ENCODE measurements around the gene SYT8. TPM values are rescaled to one million over a fixed set of nuclear protein-coding genes. Genes with fewer than 3 reads are reported as not detected.

SYT8 gene
- total RNA-seq, 1 donor from 2014 or later: not detected

- Mint-ChIP-seq H3K27ac (no peak overlapping the region), H3K27me3 (ENCODE audit: insufficient read depth) (no peaks in the 10 kb centered on the region), H3K36me3 (ENCODE audit: low read depth) (no peaks in the 10 kb centered on the region), H3K9me3 (no peaks in the 10 kb centered on the region), H3K4me3 (no peak overlapping the region), H3K4me1 (ENCODE audit: low read depth) (peaks cover 12% of the 10 kb centered on the region)
- no peak for DNase-seq (ENCODE audit: low spot score)
- intact Hi-C loops (cut with micrococcal nuclease): loop anchor here (2.0 kb wide), 1 partner anchor 13 kb away; the partner anchor contains the start of gene LSP1
Observed at GRCh38 chr11:1839204-1839923, 4.6 kb downstream of the SYT8 start.

- H3K27ac Mint-ChIP-seq: no peak overlapping the region
- peaks cover 19% of the 10 kb centered on the region for H3K4me1 Mint-ChIP-seq (ENCODE audit: low read depth)
- H3K36me3 Mint-ChIP-seq (ENCODE audit: low read depth): no peaks in the 10 kb centered on the region
- no peak overlapping the region for H3K4me3 Mint-ChIP-seq
- no peaks in the 10 kb centered on the region for H3K27me3 Mint-ChIP-seq (ENCODE audit: insufficient read depth)
- no peak for DNase-seq (ENCODE audit: low spot score)
- no peaks in the 10 kb centered on the region for H3K9me3 Mint-ChIP-seq
- intact Hi-C loops (cut with micrococcal nuclease): loop anchor here (2.0 kb wide), 1 partner anchor 13 kb away; the partner anchor contains the start of gene LSP1
Observed at GRCh38 chr11:1839924-1840779, 5.4 kb downstream of the SYT8 start.

- intact Hi-C loops (cut with micrococcal nuclease): no loop called here
- no peak overlapping the region for H3K4me3 Mint-ChIP-seq
- H3K4me1 Mint-ChIP-seq (ENCODE audit: low read depth): peaks cover 25% of the 10 kb centered on the region
- no peaks in the 10 kb centered on the region for H3K36me3 Mint-ChIP-seq (ENCODE audit: low read depth)
- DNase-seq (ENCODE audit: low spot score): no peak
- H3K27ac Mint-ChIP-seq: no peak overlapping the region
- H3K9me3 Mint-ChIP-seq: no peaks in the 10 kb centered on the region
- no peaks in the 10 kb centered on the region for H3K27me3 Mint-ChIP-seq (ENCODE audit: insufficient read depth)
Observed at GRCh38 chr11:1840780-1841480, 6.1 kb downstream of the SYT8 start.

- H3K27ac Mint-ChIP-seq: no peak overlapping the region
- no peak overlapping the region for H3K4me3 Mint-ChIP-seq
- no peaks in the 10 kb centered on the region for H3K9me3 Mint-ChIP-seq
- intact Hi-C loops (cut with micrococcal nuclease): no loop called here
- peaks cover 28% of the 10 kb centered on the region for H3K4me1 Mint-ChIP-seq (ENCODE audit: low read depth)
- H3K36me3 Mint-ChIP-seq (ENCODE audit: low read depth): no peaks in the 10 kb centered on the region
- H3K27me3 Mint-ChIP-seq (ENCODE audit: insufficient read depth): no peaks in the 10 kb centered on the region
- DNase-seq (ENCODE audit: low spot score): no peak
Observed at GRCh38 chr11:1841511-1842148, 6.8 kb downstream of the SYT8 start.

GRCh38 chr11:1842149-1843097 is 7.6 kb downstream of the SYT8 start:
- no peak overlapping the region for H3K27ac Mint-ChIP-seq
- H3K27me3 Mint-ChIP-seq (ENCODE audit: insufficient read depth): no peaks in the 10 kb centered on the region
- no peak overlapping the region for H3K4me3 Mint-ChIP-seq
- intact Hi-C loops (cut with micrococcal nuclease): no loop called here
- no peaks in the 10 kb centered on the region for H3K9me3 Mint-ChIP-seq
- H3K36me3 Mint-ChIP-seq (ENCODE audit: low read depth): no peaks in the 10 kb centered on the region
- H3K4me1 Mint-ChIP-seq (ENCODE audit: low read depth): peaks cover 34% of the 10 kb centered on the region
- no peak for DNase-seq (ENCODE audit: low spot score)

- peaks cover 36% of the 10 kb centered on the region for H3K4me1 Mint-ChIP-seq (ENCODE audit: low read depth)
- peaks cover 2% of the 10 kb centered on the region for H3K27me3 Mint-ChIP-seq (ENCODE audit: insufficient read depth)
- H3K36me3 Mint-ChIP-seq (ENCODE audit: low read depth): no peaks in the 10 kb centered on the region
- H3K27ac Mint-ChIP-seq: peak overlapping the region; percentile 35
- DNase-seq (ENCODE audit: low spot score): no peak
- no peaks in the 10 kb centered on the region for H3K9me3 Mint-ChIP-seq
- intact Hi-C loops (cut with micrococcal nuclease): no loop called here
- no peak overlapping the region for H3K4me3 Mint-ChIP-seq
Observed at GRCh38 chr11:1843098-1843473, 8.3 kb downstream of the SYT8 start.

- DNase-seq (ENCODE audit: low spot score): no peak
- no peak overlapping the region for H3K4me3 Mint-ChIP-seq
- no peaks in the 10 kb centered on the region for H3K36me3 Mint-ChIP-seq (ENCODE audit: low read depth)
- no peaks in the 10 kb centered on the region for H3K9me3 Mint-ChIP-seq
- H3K4me1 Mint-ChIP-seq (ENCODE audit: low read depth): peaks cover 37% of the 10 kb centered on the region
- intact Hi-C loops (cut with micrococcal nuclease): no loop called here
- peaks cover 2% of the 10 kb centered on the region for H3K27me3 Mint-ChIP-seq (ENCODE audit: insufficient read depth)
- H3K27ac Mint-ChIP-seq: peak overlapping the region; percentile 35
Observed at GRCh38 chr11:1843796-1844195, 9.0 kb downstream of the SYT8 start.

GRCh38 chr11:1844221-1845094 is 9.7 kb downstream of the SYT8 start:
- DNase-seq (ENCODE audit: low spot score): peak; percentile 24
- intact Hi-C loops (cut with micrococcal nuclease): no loop called here
- Mint-ChIP-seq H3K27ac (peak overlapping the region; percentile 79), H3K4me3 (peak overlapping the region; percentile 62), H3K36me3 (ENCODE audit: low read depth) (no peaks in the 10 kb centered on the region), H3K9me3 (no peaks in the 10 kb centered on the region), H3K27me3 (ENCODE audit: insufficient read depth) (peaks cover 2% of the 10 kb centered on the region), H3K4me1 (ENCODE audit: low read depth) (peaks cover 44% of the 10 kb centered on the region)

- Mint-ChIP-seq H3K9me3 (no peaks in the 10 kb centered on the region), H3K27ac (peak overlapping the region; percentile 79), H3K4me3 (peak overlapping the region; percentile 62), H3K27me3 (ENCODE audit: insufficient read depth) (peaks cover 2% of the 10 kb centered on the region), H3K4me1 (ENCODE audit: low read depth) (peaks cover 48% of the 10 kb centered on the region), H3K36me3 (ENCODE audit: low read depth) (no peaks in the 10 kb centered on the region)
- no peak for DNase-seq (ENCODE audit: low spot score)
- intact Hi-C loops (cut with micrococcal nuclease): no loop called here
Observed at GRCh38 chr11:1845095-1845429, 10.3 kb downstream of the SYT8 start.

GRCh38 chr11:1845561-1846452 is 11.0 kb downstream of the SYT8 start:
- intact Hi-C loops (cut with micrococcal nuclease): no loop called here
- Mint-ChIP-seq H3K9me3 (no peaks in the 10 kb centered on the region), H3K36me3 (ENCODE audit: low read depth) (no peaks in the 10 kb centered on the region), H3K4me1 (ENCODE audit: low read depth) (peaks cover 56% of the 10 kb centered on the region), H3K27me3 (ENCODE audit: insufficient read depth) (peaks cover 2% of the 10 kb centered on the region), H3K27ac (peak overlapping the region; percentile 79), H3K4me3 (peak overlapping the region; percentile 62)
- no peak for DNase-seq (ENCODE audit: low spot score)
